Transverse colon (tissue), 4 donors: Measurements from ENCODE around the gene NPAS3. TPM values are rescaled to one million over a fixed set of nuclear protein-coding genes. Genes with fewer than 3 reads are reported as not detected.

Experiments used
- DNase-seq: peaks from one replicate; pipeline ENCODE4 v3.0.0-alpha.2; 2019
- H3K27ac ChIP-seq, 4 donors: fragments of 200-600 bp; sonication (generic); 2 replicates each; pipeline ENCODE4 v1.5.1; 2016 to 2018; ENCODE audit warnings: inconsistent platforms in 4 of 4
- H3K27me3 ChIP-seq: fragments of 200-600 bp; sonication (generic); 2 replicates; pipeline ENCODE4 v1.5.1; 2017; ENCODE audit warnings: inconsistent platforms
- H3K36me3 ChIP-seq, 4 donors: fragments of 200-600 bp; sonication (generic); 2 replicates each; pipeline ENCODE4 v1.5.1; 2017 to 2019; ENCODE audit warnings: inconsistent platforms in 4 of 4
- H3K4me1 ChIP-seq, 4 donors: fragments of 200-600 bp; sonication (generic); 2 replicates each; pipeline ENCODE4 v1.5.1; 2017 to 2020; ENCODE audit warnings: inconsistent platforms in 4 of 4
- H3K4me3 ChIP-seq, 4 donors: fragments of 200-600 bp; sonication (generic); 1 replicate in 1 of 4; 2 replicates in 3 of 4; pipeline versions ENCODE4 v1.5.1 to v1.6.1; 2017 to 2019; ENCODE audit warnings: inconsistent platforms in 4 of 4
- H3K9me3 ChIP-seq, 2 donors: fragments of 200-600 bp; sonication (generic); 2 replicates each; pipeline ENCODE4 v1.5.1; 2017 to 2019; ENCODE audit warnings: inconsistent platforms in 2 of 2
- CTCF ChIP-seq, 5 experiments: fragments of 200-600 bp in 3 of 5; fragments of 450-650 bp in 2 of 5; sonication (generic) in 3 of 5; IDR thresholded peaks; 1 replicate in 2 of 5; 2 replicates in 3 of 5; pipeline ENCODE4 v1.5.1; 2016 to 2017; ENCODE audit warnings: antibody characterized with exemption in 5 of 5, inconsistent platforms in 3 of 5, mild to moderate bottlenecking in 2 of 5, moderate library complexity in 1 of 5
- EP300 ChIP-seq: sonication (generic); formaldehyde crosslinking; IDR thresholded peaks from one replicate; pipeline ENCODE4 v1.6.1; 2017; ENCODE audit warnings: antibody characterized with exemption, low read depth
- POLR2A ChIP-seq: fragments of 450-650 bp; IDR thresholded peaks from one replicate; pipeline ENCODE4 v1.6.1; 2016; ENCODE audit warnings: antibody characterized with exemption, mild to moderate bottlenecking, moderate library complexity
- POLR2AphosphoS5 ChIP-seq, 3 donors: sonication (generic); formaldehyde crosslinking; IDR thresholded peaks; one replicate each; pipeline ENCODE4 v1.6.1; 2016; ENCODE audit warnings: antibody characterized with exemption in 3 of 3
- WGBS, 2 donors: methylation state at CpG; one replicate each; pipeline ENCODE4 v1.1.5; 2018; ENCODE audit warnings: low coverage in 1 of 2; 5-methylcytosine and 5-hydroxymethylcytosine counted together
- in situ Hi-C, 4 donors: fragments of 200-750 bp; cut with MboI; loops; one replicate each; pipeline versions ENCODE4 v1.15.0 to v1.15.1; 2017; ENCODE audit warnings: low sequenced_read_pairs in 3 of 4, low pct_ligation_motif_present in 1 of 4, low pct_unique_long_range_greater_than_20kb in 1 of 4
- intact Hi-C: fragments of 100-400 bp; cut with DNase I; formaldehyde crosslinking; loops from one replicate; pipeline ENCODE4 v1.15.1; 2023; ENCODE audit warnings: low total_unique reads
- total RNA-seq, 4 donors: library from RNA; depleted of rRNA; stranded (reverse); fragments of >200 nt; gene quantifications; one replicate each; pipeline ENCODE4 v1.1.0, GENCODE V29; 2016

Gene NPAS3
- total RNA-seq, 4 donors from 2014 or later, result 0.96 to 6.4 (median 1.8) TPM

GRCh38 chr14:33282331-33283230 lies 343.9 kb downstream of the NPAS3 start:
- no peak overlapping the region for H3K27ac ChIP-seq
- H3K4me1 ChIP-seq, result peaks cover 0 to 9% (median 6%) of the 10 kb centered on the region in 4 donors
- H3K36me3 ChIP-seq, result no peaks in the 10 kb centered on the region
- TF ChIP-seq EP300, result no peak
- no peak for TF ChIP-seq CTCF (IDR thresholded peaks at IDR 0.05)
- TF ChIP-seq POLR2A, result no peak
- no peak for TF ChIP-seq POLR2AphosphoS5 (IDR thresholded peaks at IDR 0.05)
- no peak overlapping the region for H3K4me3 ChIP-seq
- H3K27me3 ChIP-seq, result no peaks in the 10 kb centered on the region
- H3K9me3 ChIP-seq, result no peaks in the 10 kb centered on the region
- in situ Hi-C loops (no loop called here), intact Hi-C loops (no loop called here)
- 80 to 82% methylated on average over 6 to 11 of the region's 11 CpGs for WGBS, 2 donors
- no peak for DNase-seq

- no peak overlapping the region for H3K4me3 ChIP-seq
- peaks cover 0 to 10% (median 9%) of the 10 kb centered on the region in 4 donors for H3K4me1 ChIP-seq
- in situ Hi-C loops, result no loop called here
- TF ChIP-seq EP300 (no peak), POLR2AphosphoS5 (IDR thresholded peaks at IDR 0.05) (no peak), POLR2A (no peak), CTCF (IDR thresholded peaks at IDR 0.05) (no peak)
- no peaks in the 10 kb centered on the region for H3K36me3 ChIP-seq
- intact Hi-C loops, result no loop called here
- 60 to 80% methylated on average over 5 of the region's 5 CpGs for WGBS, 2 donors
- no peak for DNase-seq
- H3K27ac ChIP-seq, result no peak overlapping the region
- H3K9me3 ChIP-seq, result no peaks in the 10 kb centered on the region
- H3K27me3 ChIP-seq, result no peaks in the 10 kb centered on the region
These were observed 347.4 kb downstream of the NPAS3 start for GRCh38 chr14:33285902-33286700.

- peaks cover 0 to 10% (median 9%) of the 10 kb centered on the region in 4 donors for H3K4me1 ChIP-seq
- peak; percentile 58 for DNase-seq
- 48% methylated on average over 6 of the region's 6 CpGs; no CpG with 5 or more reads in 1 of the 2 donors for WGBS, 2 donors
- no peaks in the 10 kb centered on the region for H3K27me3 ChIP-seq
- no peaks in the 10 kb centered on the region for H3K9me3 ChIP-seq
- no peak overlapping the region for H3K27ac ChIP-seq
- no peak overlapping the region for H3K4me3 ChIP-seq
- no peaks in the 10 kb centered on the region for H3K36me3 ChIP-seq
- no peak for TF ChIP-seq POLR2AphosphoS5 (IDR thresholded peaks at IDR 0.05)
- TF ChIP-seq CTCF (IDR thresholded peaks at IDR 0.05), result no peak
- in situ Hi-C loops, result no loop called here
- intact Hi-C loops, result no loop called here
These were observed 348.5 kb downstream of the NPAS3 start for GRCh38 chr14:33287189-33287588.

DNA sequence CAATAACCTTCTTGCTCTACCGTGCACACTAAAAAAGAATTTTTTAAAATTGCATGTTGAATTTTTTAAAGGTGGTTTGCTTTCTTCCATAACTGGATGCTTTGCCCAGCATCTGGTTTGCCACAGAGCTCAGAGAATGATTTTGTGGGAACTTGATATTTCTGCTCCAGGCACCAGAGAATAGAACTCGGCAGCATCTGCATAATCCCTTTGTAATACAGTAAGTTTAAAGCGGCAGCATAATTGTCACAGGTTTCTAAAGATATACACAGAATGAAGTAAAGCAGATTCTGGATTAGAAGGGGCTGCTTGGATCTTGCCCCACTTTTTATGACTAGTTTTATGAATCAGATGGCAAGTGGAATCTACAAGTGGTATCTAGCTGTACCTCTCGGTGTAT lies 352.0 kb downstream of the NPAS3 start:
- no peak for DNase-seq
- no peak for TF ChIP-seq EP300
- TF ChIP-seq CTCF (IDR thresholded peaks at IDR 0.05), result no peak
- no peak for TF ChIP-seq POLR2A
- intact Hi-C loops, result no loop called here
- no peak overlapping the region for H3K4me3 ChIP-seq
- no peak overlapping the region for H3K27ac ChIP-seq
- in situ Hi-C loops, result no loop called here
- no peaks in the 10 kb centered on the region for H3K9me3 ChIP-seq
- 68 to 77% methylated on average over 3 to 4 of the region's 4 CpGs for WGBS, 2 donors
- peaks cover 0 to 10% (median 9%) of the 10 kb centered on the region in 4 donors for H3K4me1 ChIP-seq
- H3K27me3 ChIP-seq, result no peaks in the 10 kb centered on the region
- no peaks in the 10 kb centered on the region for H3K36me3 ChIP-seq
